Renal cortical epithelial cell (primary cell): ENCODE data around the gene LSM7. TPM values are rescaled to one million over a fixed set of nuclear protein-coding genes. Genes with fewer than 3 reads are reported as not detected.
"Not testable (repeated sequence)": the region's sequence is repeated elsewhere in the genome, so short reads cannot be mapped to it uniquely, and the experiment has no call there.

Experiments
- DNase-seq: peaks from one replicate; pipeline ENCODE4 v3.0.0-alpha.2; 2011; ENCODE audit warnings: low read depth
- total RNA-seq: library from RNA; depleted of rRNA; stranded (reverse); fragments of >200 nt; gene quantifications from 2 replicates; pipeline ENCODE4 v1.2.3, GENCODE V29; 2014

The LSM7 gene
- total RNA-seq, 1 donor from 2014 or later: 69.3 TPM

- no peak for DNase-seq
Measured at GRCh38 chr19:2355168-2356035, 27.0 kb upstream of the LSM7 start.

GRCh38 chr19:2354670-2355069 lies 26.3 kb upstream of the LSM7 start:
- no peak for DNase-seq

- no peak for DNase-seq
Measured at GRCh38 chr19:2353887-2354592, 25.7 kb upstream of the LSM7 start.

- DNase-seq: no peak
Measured at GRCh38 chr19:2353159-2353886, 24.9 kb upstream of the LSM7 start.

GRCh38 chr19:2352121-2352520 lies 23.7 kb upstream of the LSM7 start:
- no peak for DNase-seq

- DNase-seq: no peak
Measured at GRCh38 chr19:2351591-2351990, 23.2 kb upstream of the LSM7 start.

- no peak for DNase-seq
Measured at GRCh38 chr19:2350656-2351055, 22.3 kb upstream of the LSM7 start.

GRCh38 chr19:2349818-2350217 lies 21.4 kb upstream of the LSM7 start:
- DNase-seq: not testable (repeated sequence)

- no peak for DNase-seq
Measured at GRCh38 chr19:2345794-2346663, 17.6 kb upstream of the LSM7 start.

- DNase-seq: no peak
Measured at GRCh38 chr19:2345076-2345475, 16.7 kb upstream of the LSM7 start.

- DNase-seq: no peak
Measured at GRCh38 chr19:2344381-2344870, 16.0 kb upstream of the LSM7 start.

- DNase-seq: no peak
Measured at GRCh38 chr19:2343289-2343982, 15.1 kb upstream of the LSM7 start.

GRCh38 chr19:2342656-2343288 lies 14.4 kb upstream of the LSM7 start:
- DNase-seq: no peak

GRCh38 chr19:2341982-2342381 lies 13.6 kb upstream of the LSM7 start:
- no peak for DNase-seq

- DNase-seq: no peak
Measured at GRCh38 chr19:2341244-2341751, 12.9 kb upstream of the LSM7 start.

GRCh38 chr19:2340496-2341243 lies 12.3 kb upstream of the LSM7 start:
- DNase-seq: no peak

- DNase-seq: no peak
Measured at GRCh38 chr19:2339644-2340310, 11.4 kb upstream of the LSM7 start.

GRCh38 chr19:2338751-2339643 lies 10.6 kb upstream of the LSM7 start:
- DNase-seq: no peak
